GM12891 (cell line): ENCODE data around the gene TBC1D13.

ENCODE experiments used
- POLR2A ChIP-seq: IDR thresholded peaks from 2 replicates; pipeline ENCODE4 v1.6.1; 2011; ENCODE audit warnings: low read depth, low read length, control low read depth
- POLR2AphosphoS5 ChIP-seq: IDR thresholded peaks from 2 replicates; pipeline ENCODE4 v1.6.1; 2011; ENCODE audit warnings: low read depth, low read length, control low read depth
- SPI1 ChIP-seq: IDR thresholded peaks from 2 replicates; pipeline ENCODE4 v1.6.1; 2011; ENCODE audit warnings: low read depth, low read length, control low read depth

GRCh38 chr9:128788445-128788844, 1.4 kb downstream of the TBC1D13 start:
- TF ChIP-seq SPI1: no peak
- TF ChIP-seq POLR2A: no peak
- TF ChIP-seq POLR2AphosphoS5: no peak
